ENCODE data around the gene C20orf202. TPM values are rescaled to one million over a fixed set of nuclear protein-coding genes. Genes with fewer than 3 reads are reported as not detected.

The C20orf202 gene
- under 1 TPM in 2 of 4 donors, not detected in 2; 0.17 to 0.52 TPM for total RNA-seq

- TF ChIP-seq POLR2A (IDR thresholded peaks at IDR 0.05; ENCODE audit: low read depth), result no peak
- no peak for TF ChIP-seq EP300 (IDR thresholded peaks at IDR 0.05)
- no peak for TF ChIP-seq POLR2AphosphoS5 (IDR thresholded peaks at IDR 0.05)
- TF ChIP-seq CTCF (IDR thresholded peaks at IDR 0.05), result no peak
- Histone ChIP-seq H3K9me3 (no peaks in the 10 kb centered on the region), H3K4me1 (no peaks in the 10 kb centered on the region), H3K27me3 (peaks cover 0 to 10% (median 0%) of the 10 kb centered on the region in 4 donors), H3K27ac (replicated peaks in 1 of 4) (no peak within 1 kb of the TSS), H3K36me3 (no peaks in the 10 kb centered on the region), H3K4me3 (no peak within 1 kb of the TSS)
- DNase-seq (ENCODE audit: extremely low spot score), result no peak
- intact Hi-C loops (cut with DNase I), result no loop called here
- 76% methylated on average over 5 of the region's 5 CpGs for WGBS
Measured at GRCh38 chr20:1202762-1203504, at the start of gene C20orf202. C20orf202 (plus strand) TSS chr20:1203454; CDS start chr20:1203586, 132 bp downstream.

- no peak for DNase-seq (ENCODE audit: extremely low spot score)
- no peaks in the 10 kb centered on the region for H3K27me3 ChIP-seq
- intact Hi-C loops (cut with DNase I), result no loop called here
- H3K4me3 ChIP-seq, result no peak overlapping the region
- TF ChIP-seq EP300 (IDR thresholded peaks at IDR 0.05), result no peak
- no peak for TF ChIP-seq POLR2AphosphoS5 (IDR thresholded peaks at IDR 0.05)
- no peak for TF ChIP-seq CTCF (IDR thresholded peaks at IDR 0.05)
- TF ChIP-seq POLR2A (IDR thresholded peaks at IDR 0.05; ENCODE audit: low read depth), result no peak
- H3K4me1 ChIP-seq, result peaks cover 0 to 2% (median 0%) of the 10 kb centered on the region in 4 donors
- no peaks in the 10 kb centered on the region for H3K9me3 ChIP-seq
- peaks cover 0 to 50% (median 23%) of the 10 kb centered on the region in 4 donors for H3K36me3 ChIP-seq
- H3K27ac ChIP-seq (replicated peaks in 1 of 4), result no peak overlapping the region
Measured at GRCh38 chr20:1154226-1154625, 49.0 kb upstream of the C20orf202 start.

DNA sequence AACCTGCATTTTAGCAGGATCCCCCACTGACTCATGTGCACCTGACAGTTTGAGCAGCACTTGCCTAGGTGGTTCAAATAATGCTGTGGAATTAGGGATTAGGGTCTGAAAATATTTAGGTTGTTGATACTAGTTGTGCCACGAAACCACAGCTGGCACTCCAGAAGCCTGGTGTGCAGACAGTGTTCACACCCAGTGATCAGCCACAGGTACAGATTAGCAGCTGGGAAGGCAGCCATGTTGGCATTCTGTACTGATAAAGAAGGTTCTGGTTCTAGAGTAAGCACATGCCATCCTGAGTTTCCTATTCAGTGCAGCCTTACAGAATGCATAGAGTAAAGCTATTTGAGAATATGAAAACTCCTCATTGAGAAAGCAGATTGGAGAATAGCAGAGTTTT, 48.6 kb upstream of the C20orf202 start:
- WGBS, result 100% methylated on average over 1 of the region's 1 CpG
- no peaks in the 10 kb centered on the region for H3K27me3 ChIP-seq
- TF ChIP-seq POLR2AphosphoS5 (IDR thresholded peaks at IDR 0.05) (no peak), EP300 (IDR thresholded peaks at IDR 0.05) (no peak)
- peaks cover under 1 to 53% (median 26%) of the 10 kb centered on the region in 4 donors for H3K36me3 ChIP-seq
- H3K4me3 ChIP-seq, result no peak overlapping the region
- peak; percentile 12 for DNase-seq (ENCODE audit: extremely low spot score)
- H3K9me3 ChIP-seq, result no peaks in the 10 kb centered on the region
- peaks cover 0 to 2% (median 0%) of the 10 kb centered on the region in 4 donors for H3K4me1 ChIP-seq
- intact Hi-C loops (cut with DNase I), result no loop called here
- H3K27ac ChIP-seq (replicated peaks in 1 of 4), result no peak overlapping the region

- Histone ChIP-seq H3K9me3 (no peaks in the 10 kb centered on the region), H3K36me3 (peaks cover 7 to 53% (median 30%) of the 10 kb centered on the region in 4 donors), H3K27me3 (no peaks in the 10 kb centered on the region), H3K27ac (replicated peaks in 1 of 4) (no peak overlapping the region), H3K4me3 (no peak overlapping the region), H3K4me1 (peaks cover 0 to 2% (median 0%) of the 10 kb centered on the region in 4 donors)
- peak; percentile 68 for DNase-seq (ENCODE audit: extremely low spot score)
- 98% methylated on average over 3 of the region's 3 CpGs for WGBS
- TF ChIP-seq POLR2A (IDR thresholded peaks at IDR 0.05; ENCODE audit: low read depth) (no peak), POLR2AphosphoS5 (IDR thresholded peaks at IDR 0.05) (no peak), CTCF (IDR thresholded peaks at IDR 0.05) (no peak), EP300 (IDR thresholded peaks at IDR 0.05) (no peak)
- intact Hi-C loops (cut with DNase I), result no loop called here
Measured at GRCh38 chr20:1155342-1155741, 47.9 kb upstream of the C20orf202 start.

DNA sequence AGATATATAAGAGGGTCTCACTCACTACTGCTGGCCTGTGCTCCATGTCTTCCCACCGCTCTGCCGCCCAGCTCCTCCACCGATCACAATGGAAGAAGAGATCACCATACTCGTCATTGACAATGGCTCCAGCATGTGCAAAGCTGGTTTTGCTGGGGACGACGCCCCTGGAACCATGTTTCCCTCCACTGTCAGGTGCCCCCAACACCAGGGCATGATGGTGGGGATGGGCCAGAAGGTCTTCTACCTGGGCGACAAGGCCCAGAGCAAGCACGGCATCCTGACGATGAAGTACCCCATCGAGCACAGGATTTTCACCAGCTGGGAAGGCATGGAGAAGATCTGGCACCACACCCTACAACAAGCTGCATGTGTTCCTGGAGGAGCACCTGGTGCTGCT, 42.8 kb upstream of the C20orf202 start:
- Histone ChIP-seq H3K9me3 (no peaks in the 10 kb centered on the region), H3K36me3 (peaks cover 53 to 70% (median 61%) of the 10 kb centered on the region in 4 donors), H3K27me3 (no peaks in the 10 kb centered on the region), H3K27ac (replicated peaks in 1 of 4) (no peak overlapping the region), H3K4me3 (no peak overlapping the region), H3K4me1 (peaks cover 0 to 4% (median 0%) of the 10 kb centered on the region in 4 donors)
- WGBS, result 94% methylated on average over 10 of the region's 10 CpGs
- DNase-seq (ENCODE audit: extremely low spot score), result peak; percentile 82
- intact Hi-C loops (cut with DNase I), result no loop called here
- TF ChIP-seq EP300 (IDR thresholded peaks at IDR 0.05), result no peak
- no peak for TF ChIP-seq POLR2AphosphoS5 (IDR thresholded peaks at IDR 0.05)
- no peak for TF ChIP-seq CTCF (IDR thresholded peaks at IDR 0.05)
- TF ChIP-seq POLR2A (IDR thresholded peaks at IDR 0.05; ENCODE audit: low read depth), result no peak

Measured in esophagus muscularis mucosa (tissue), 4 donors.